GM23338 (cell line): ENCODE results near the gene GALNT3. TPM values are rescaled to one million over a fixed set of nuclear protein-coding genes. Genes with fewer than 3 reads are reported as not detected.

Experiments
- ATAC-seq: fragments of 200-7000 bp; cut with Tn5 transposase; 3 replicates; pipeline ENCODE4 v1.9.1; 2020
- DNase-seq: peaks from one replicate; pipeline ENCODE4 v3.0.0-alpha.2; 2015; ENCODE audit warnings: low spot score
- H2AFZ ChIP-seq: fragments of 200-600 bp; sonication (generic); 2 replicates; pipeline ENCODE4 v1.8.0; 2016; ENCODE audit warnings: antibody characterized with exemption, mild to moderate bottlenecking, moderate library complexity
- H3F3A ChIP-seq: fragments of 200-600 bp; sonication (generic); replicated peaks from 2 replicates; pipeline ENCODE4 v1.8.0; 2017; ENCODE audit warnings: antibody characterized with exemption, mixed run types, low read depth
- H3K27ac ChIP-seq: fragments of 200-600 bp; sonication (generic); 2 replicates; pipeline ENCODE4 v1.6.1; 2016; ENCODE audit warnings: low read depth
- H3K27me3 ChIP-seq: fragments of 200-600 bp; sonication (generic); 2 replicates; pipeline ENCODE4 v1.8.0; 2016; ENCODE audit warnings: mild to moderate bottlenecking, mixed run types, moderate library complexity; ENCODE audit not compliant: insufficient read depth
- H3K36me3 ChIP-seq: fragments of 200-600 bp; sonication (generic); 2 replicates; pipeline ENCODE4 v1.8.0; 2016; ENCODE audit warnings: mild to moderate bottlenecking; ENCODE audit not compliant: insufficient read depth
- H3K4me1 ChIP-seq: fragments of 200-600 bp; sonication (generic); 2 replicates; pipeline ENCODE4 v1.8.0; 2016; ENCODE audit warnings: mild to moderate bottlenecking, moderate library complexity; ENCODE audit not compliant: insufficient read depth
- H3K4me2 ChIP-seq: fragments of 200-600 bp; sonication (generic); 2 replicates; pipeline ENCODE4 v1.7.1; 2017; ENCODE audit warnings: mixed run types
- H3K4me3 ChIP-seq: fragments of 200-600 bp; sonication (generic); 2 replicates; pipeline ENCODE4 v1.6.1; 2016; ENCODE audit warnings: mixed run types
- H3K79me2 ChIP-seq: fragments of 200-600 bp; sonication (generic); replicated peaks from 2 replicates; pipeline ENCODE4 v1.8.0; 2017; ENCODE audit warnings: mild to moderate bottlenecking; ENCODE audit not compliant: insufficient read depth
- H3K9me2 ChIP-seq: fragments of 200-600 bp; sonication (generic); 2 replicates; pipeline ENCODE4 v1.8.0; 2017; ENCODE audit not compliant: insufficient read depth
- H4K20me1 ChIP-seq: fragments of 200-600 bp; sonication (generic); replicated peaks from 2 replicates; pipeline ENCODE4 v1.8.0; 2017; ENCODE audit warnings: mild to moderate bottlenecking; ENCODE audit not compliant: insufficient read depth
- H3K27ac Mint-ChIP-seq: 2 replicates; pipeline ENCODE4 v1.8.0; 2020; ENCODE audit warnings: inconsistent platforms, mild to moderate bottlenecking, moderate library complexity, mixed read lengths
- H3K27me3 Mint-ChIP-seq: 3 replicates; pipeline ENCODE4 v1.8.0; 2022; ENCODE audit warnings: low read depth, mild to moderate bottlenecking, moderate library complexity, mixed read lengths, inconsistent platforms; ENCODE audit not compliant: insufficient read depth, poor library complexity
- H3K36me3 Mint-ChIP-seq: 3 replicates; pipeline ENCODE4 v1.8.0; 2021; ENCODE audit warnings: low read depth, mild to moderate bottlenecking, inconsistent platforms, moderate library complexity, mixed read lengths
- H3K4me1 Mint-ChIP-seq: 3 replicates; pipeline ENCODE4 v1.8.0; 2020; ENCODE audit warnings: mild to moderate bottlenecking, inconsistent platforms, mixed read lengths
- H3K4me3 Mint-ChIP-seq: 3 replicates; pipeline ENCODE4 v1.8.0; 2021; ENCODE audit warnings: moderate library complexity, mild to moderate bottlenecking, inconsistent platforms, mixed read lengths
- H3K9me3 Mint-ChIP-seq: 3 replicates; pipeline ENCODE4 v1.8.0; 2020; ENCODE audit warnings: moderate library complexity, mild to moderate bottlenecking, inconsistent platforms, mixed read lengths
- CREB1 ChIP-seq: fragments of 250-450 bp; sonication (Bioruptor Pico); IDR thresholded peaks from 2 replicates; pipeline ENCODE4 v1.5.0; 2020; ENCODE audit warnings: low read depth, mild to moderate bottlenecking, moderate library complexity
- CTCF ChIP-seq, 2 experiments: fragments of 200-600 bp in 1 of 2; sonication (generic) in 1 of 2; conservative IDR thresholded peaks; 2 replicates each; pipeline versions ENCODE4 v1.5.1 to v1.6.1; 2016 to 2017; ENCODE audit warnings: antibody characterized with exemption in 2 of 2, low read depth in 2 of 2, mild to moderate bottlenecking in 2 of 2, moderate library complexity in 1 of 2
- ETS1 ChIP-seq: IDR thresholded peaks from 2 replicates; pipeline ENCODE4 v1.6.1; 2016; ENCODE audit warnings: antibody characterized with exemption
- EZH2 ChIP-seq: fragments of 200-600 bp; sonication (generic); IDR thresholded peaks from one replicate; pipeline ENCODE4 v1.8.0; 2017; ENCODE audit warnings: antibody characterized with exemption, mild to moderate bottlenecking, low read depth; ENCODE audit not compliant: unreplicated experiment
- EZH2phosphoT487 ChIP-seq: fragments of 200-600 bp; sonication (generic); IDR thresholded peaks from one replicate; pipeline ENCODE4 v1.8.1; 2018; ENCODE audit warnings: antibody characterized with exemption; ENCODE audit not compliant: unreplicated experiment
- JUNB ChIP-seq: IDR thresholded peaks from one replicate; pipeline ENCODE4 v1.6.1; 2016; ENCODE audit warnings: antibody characterized with exemption; ENCODE audit not compliant: unreplicated experiment
- NANOG ChIP-seq: IDR thresholded peaks from 2 replicates; pipeline ENCODE4 v1.6.1; 2016; ENCODE audit warnings: antibody characterized with exemption, borderline replicate concordance
- POLR2AphosphoS5 ChIP-seq: IDR thresholded peaks from 2 replicates; pipeline ENCODE4 v1.6.1; 2016; ENCODE audit warnings: antibody characterized with exemption, low read depth
- REST ChIP-seq: IDR thresholded peaks from one replicate; pipeline ENCODE4 v1.6.1; 2018; ENCODE audit warnings: antibody characterized with exemption; ENCODE audit not compliant: unreplicated experiment
- STAT1 ChIP-seq: IDR thresholded peaks from one replicate; pipeline ENCODE4 v1.6.1; 2016; ENCODE audit warnings: antibody characterized with exemption; ENCODE audit not compliant: unreplicated experiment
- ZNF114 ChIP-seq: fragments of 250-450 bp; sonication (Bioruptor Pico); IDR thresholded peaks from 2 replicates; pipeline ENCODE4 v1.5.0; 2020; ENCODE audit warnings: mild to moderate bottlenecking, moderate library complexity
- ZNF331 ChIP-seq: fragments of 250-450 bp; sonication (Bioruptor Pico); IDR thresholded peaks from 2 replicates; pipeline ENCODE4 v1.5.0; 2020; ENCODE audit warnings: low read depth, mild to moderate bottlenecking, moderate library complexity
- ZNF462 ChIP-seq: fragments of 250-450 bp; sonication (Bioruptor Pico); IDR thresholded peaks from 2 replicates; pipeline ENCODE4 v1.5.0; 2020; ENCODE audit warnings: mild to moderate bottlenecking, moderate library complexity
- polyA plus RNA-seq: library from polyadenylated mRNA; unstranded; fragments of >200 nt; fragmentation: Nextera tagmentation; extraction: Ambion mirVana; gene quantifications from 2 replicates; pipeline ENCODE4 v1.2.1, GENCODE V29; 2016
- total RNA-seq: library from RNA; depleted of rRNA; stranded (reverse); fragments of >200 nt; shearing (Covaris generic); gene quantifications from 2 replicates; pipeline ENCODE4 v1.2.3, GENCODE V29; 2014

The GALNT3 gene
- total and polyA plus RNA-seq, 2 experiments from 2014 or later: 16.8 to 17.1 TPM

GRCh38 chr2:165787334-165787733 is 6.7 kb downstream of the GALNT3 start:
- Histone ChIP-seq H3K27me3 (no peaks in the 10 kb centered on the region), H3F3A (no peaks in the 10 kb centered on the region), H3K9me2 (no peaks in the 10 kb centered on the region), H3K4me3 (no peak overlapping the region), H4K20me1 (peaks cover 5% of the 10 kb centered on the region; the same call in 1 of the 2 replicates), H3K36me3 (no peaks in the 10 kb centered on the region), H3K4me2 (no peak overlapping the region), H3K27ac (no peak overlapping the region), H3K79me2 (peaks cover 100% of the 10 kb centered on the region), H2AFZ (no peak overlapping the region), H3K4me1 (peaks cover 40% of the 10 kb centered on the region)
- DNase-seq (no peak), ATAC-seq (no peak)
- Mint-ChIP-seq H3K4me1 (peaks cover 32% of the 10 kb centered on the region), H3K4me3 (no peak overlapping the region), H3K27ac (peak overlapping the region; percentile 46; the same call in 1 of the 2 replicates), H3K36me3 (peaks cover 5% of the 10 kb centered on the region; the same call in 2 of the 3 replicates), H3K27me3 (peaks cover 4% of the 10 kb centered on the region), H3K9me3 (no peaks in the 10 kb centered on the region)
- TF ChIP-seq ETS1: no peak
- TF ChIP-seq CREB1: no peak
- no peak for TF ChIP-seq STAT1
- TF ChIP-seq ZNF114: no peak
- TF ChIP-seq ZNF462 (CRISPR knock-in tag): no peak
- no peak for TF ChIP-seq NANOG
- no peak for TF ChIP-seq POLR2AphosphoS5
- TF ChIP-seq CTCF (conservative IDR thresholded peaks at IDR 0.05; ENCODE audit: low read depth in 2 of 2): no peak
- no peak for TF ChIP-seq EZH2phosphoT487
- no peak for TF ChIP-seq ZNF331 (CRISPR knock-in tag)
- TF ChIP-seq REST: no peak
- no peak for TF ChIP-seq EZH2
- TF ChIP-seq JUNB: no peak
